ENCODE data around the gene FBXO30.

DNA sequence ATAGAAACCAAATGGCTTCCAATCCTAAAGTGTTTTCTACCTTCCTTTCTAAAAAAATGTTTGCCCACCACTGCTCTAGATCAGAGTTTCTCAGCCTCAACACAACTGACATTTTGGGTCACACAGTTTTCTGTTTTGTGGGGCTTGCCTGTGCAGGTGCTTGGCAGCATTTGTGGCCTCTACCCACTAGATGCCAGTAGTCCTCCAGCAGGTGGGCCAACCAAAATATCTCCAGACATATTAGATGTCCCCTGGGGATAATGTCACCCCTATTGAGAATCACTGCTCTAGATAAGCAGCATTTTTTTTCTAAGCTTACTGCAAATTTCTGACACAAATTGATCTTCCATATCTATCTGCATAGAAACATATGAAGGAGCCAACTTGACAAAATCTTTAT is 53.0 kb downstream of the FBXO30 start:
- TF ChIP-seq, protein P1, sequence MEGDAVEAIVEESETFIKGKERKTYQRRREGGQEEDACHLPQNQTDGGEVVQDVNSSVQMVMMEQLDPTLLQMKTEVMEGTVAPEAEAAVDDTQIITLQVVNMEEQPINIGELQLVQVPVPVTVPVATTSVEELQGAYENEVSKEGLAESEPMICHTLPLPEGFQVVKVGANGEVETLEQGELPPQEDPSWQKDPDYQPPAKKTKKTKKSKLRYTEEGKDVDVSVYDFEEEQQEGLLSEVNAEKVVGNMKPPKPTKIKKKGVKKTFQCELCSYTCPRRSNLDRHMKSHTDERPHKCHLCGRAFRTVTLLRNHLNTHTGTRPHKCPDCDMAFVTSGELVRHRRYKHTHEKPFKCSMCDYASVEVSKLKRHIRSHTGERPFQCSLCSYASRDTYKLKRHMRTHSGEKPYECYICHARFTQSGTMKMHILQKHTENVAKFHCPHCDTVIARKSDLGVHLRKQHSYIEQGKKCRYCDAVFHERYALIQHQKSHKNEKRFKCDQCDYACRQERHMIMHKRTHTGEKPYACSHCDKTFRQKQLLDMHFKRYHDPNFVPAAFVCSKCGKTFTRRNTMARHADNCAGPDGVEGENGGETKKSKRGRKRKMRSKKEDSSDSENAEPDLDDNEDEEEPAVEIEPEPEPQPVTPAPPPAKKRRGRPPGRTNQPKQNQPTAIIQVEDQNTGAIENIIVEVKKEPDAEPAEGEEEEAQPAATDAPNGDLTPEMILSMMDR (IDR thresholded peaks at IDR 0.05): no peak
- TF ChIP-seq EZH2phosphoT487 (IDR thresholded peaks at IDR 0.05): no peak
